Coronary artery (tissue), 2 donors: ENCODE measurements around the gene GAS7.

Source experiments
- DNase-seq: peaks from one replicate; pipeline ENCODE4 v3.0.0-alpha.2; 2017; ENCODE audit warnings: low spot score
- H3K27ac ChIP-seq, 2 donors: fragments of 200-600 bp; sonication (generic); one replicate each; pipeline ENCODE4 v1.5.1; 2016 to 2019
- H3K4me3 ChIP-seq: fragments of 200-600 bp; sonication (generic); 2 replicates; pipeline ENCODE4 v1.5.1; 2016; ENCODE audit warnings: mild to moderate bottlenecking, moderate library complexity
- TF ChIP-seq, protein P1 (sequence below): fragments of 200-600 bp; sonication (generic); IDR thresholded peaks from one replicate; pipeline ENCODE4 v1.5.1; 2019; ENCODE audit warnings: antibody characterized with exemption

GAS7 gene

DNA sequence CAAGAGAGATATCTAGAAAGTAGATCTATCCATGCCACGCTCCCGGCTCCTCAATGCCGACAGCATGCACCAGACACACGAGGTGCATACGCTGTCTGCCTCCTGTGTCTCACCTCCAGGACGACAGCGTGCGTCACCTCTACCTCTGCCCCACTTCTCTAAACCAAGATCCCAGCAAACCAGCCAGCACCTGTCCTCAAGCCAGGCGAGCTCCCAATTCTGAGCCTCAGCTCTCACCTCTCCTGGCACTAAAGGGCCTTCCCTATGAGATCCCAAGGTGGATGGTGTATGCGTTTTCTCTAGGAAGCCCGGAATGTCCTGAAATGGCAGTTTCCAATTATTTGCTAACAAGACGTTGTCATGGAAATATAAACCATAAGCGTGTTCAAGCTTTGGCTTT lies 257.1 kb downstream of the GAS7 start:
- no peak overlapping the region for H3K4me3 ChIP-seq
- TF ChIP-seq, protein P1, sequence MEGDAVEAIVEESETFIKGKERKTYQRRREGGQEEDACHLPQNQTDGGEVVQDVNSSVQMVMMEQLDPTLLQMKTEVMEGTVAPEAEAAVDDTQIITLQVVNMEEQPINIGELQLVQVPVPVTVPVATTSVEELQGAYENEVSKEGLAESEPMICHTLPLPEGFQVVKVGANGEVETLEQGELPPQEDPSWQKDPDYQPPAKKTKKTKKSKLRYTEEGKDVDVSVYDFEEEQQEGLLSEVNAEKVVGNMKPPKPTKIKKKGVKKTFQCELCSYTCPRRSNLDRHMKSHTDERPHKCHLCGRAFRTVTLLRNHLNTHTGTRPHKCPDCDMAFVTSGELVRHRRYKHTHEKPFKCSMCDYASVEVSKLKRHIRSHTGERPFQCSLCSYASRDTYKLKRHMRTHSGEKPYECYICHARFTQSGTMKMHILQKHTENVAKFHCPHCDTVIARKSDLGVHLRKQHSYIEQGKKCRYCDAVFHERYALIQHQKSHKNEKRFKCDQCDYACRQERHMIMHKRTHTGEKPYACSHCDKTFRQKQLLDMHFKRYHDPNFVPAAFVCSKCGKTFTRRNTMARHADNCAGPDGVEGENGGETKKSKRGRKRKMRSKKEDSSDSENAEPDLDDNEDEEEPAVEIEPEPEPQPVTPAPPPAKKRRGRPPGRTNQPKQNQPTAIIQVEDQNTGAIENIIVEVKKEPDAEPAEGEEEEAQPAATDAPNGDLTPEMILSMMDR, result no peak
- H3K27ac ChIP-seq, result no peak overlapping the region
- DNase-seq, result no peak

DNA sequence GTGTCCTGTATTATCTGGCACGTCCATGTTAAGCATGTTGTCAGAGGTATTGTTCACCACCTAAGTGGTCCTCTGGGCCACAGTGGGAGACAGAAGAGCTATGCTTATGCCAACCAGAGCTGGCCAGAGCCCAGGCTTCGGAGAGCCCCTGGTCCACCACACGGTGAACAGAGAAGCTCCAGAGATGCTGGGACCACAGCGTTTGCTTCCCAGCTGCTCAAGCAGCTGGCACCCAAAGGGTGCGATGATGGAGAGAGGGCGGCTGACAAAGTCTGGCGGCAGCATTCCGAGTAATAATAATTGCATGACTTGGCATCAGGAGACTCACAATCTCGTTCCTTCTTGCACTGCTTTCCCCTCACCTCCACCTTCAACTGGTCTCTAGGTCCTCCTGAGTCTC lies 257.6 kb downstream of the GAS7 start:
- TF ChIP-seq, protein P1, result no peak
- Histone ChIP-seq H3K4me3 (no peak overlapping the region), H3K27ac (no peak overlapping the region)
- no peak for DNase-seq

DNA sequence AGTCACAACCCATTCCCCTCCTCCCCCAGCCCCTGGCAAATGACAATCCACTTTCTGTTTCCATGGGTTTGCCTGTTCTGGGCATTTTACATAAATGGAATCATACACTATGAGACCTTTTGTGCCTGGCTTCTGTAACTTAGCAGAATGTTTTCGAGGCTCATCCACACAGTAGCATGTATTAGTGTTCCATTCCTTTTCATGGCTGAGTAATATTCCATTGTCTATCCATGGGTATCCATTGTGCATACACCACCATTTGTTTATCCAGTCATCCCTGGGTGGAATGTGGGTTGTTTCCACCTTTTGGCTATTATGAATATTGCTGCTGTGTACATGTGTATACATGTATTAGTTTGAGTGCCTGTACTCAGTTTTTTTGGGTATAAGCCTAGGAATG lies 259.6 kb downstream of the GAS7 start:
- Histone ChIP-seq H3K27ac (no peak overlapping the region), H3K4me3 (no peak overlapping the region)
- DNase-seq, result no peak
- TF ChIP-seq, protein P1, result no peak

DNA sequence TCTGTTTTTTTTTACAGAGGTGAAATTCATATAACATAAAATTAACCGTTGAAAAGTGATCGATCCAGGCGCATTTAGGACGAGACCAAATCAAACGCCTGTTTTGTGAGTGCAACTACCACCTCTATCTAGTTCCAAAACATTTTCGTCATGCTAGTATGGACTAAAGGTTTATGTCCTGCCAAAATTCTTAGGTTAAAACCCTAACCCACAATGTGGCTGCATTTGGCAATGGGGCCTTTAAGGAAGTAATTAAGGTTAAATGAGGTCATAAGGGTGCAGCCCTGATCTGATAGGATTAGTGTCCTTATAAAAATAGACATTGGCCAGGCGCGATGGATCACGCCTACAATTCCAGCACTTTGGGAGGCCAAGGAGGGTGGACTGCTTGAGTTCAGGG lies 260.5 kb downstream of the GAS7 start:
- Histone ChIP-seq H3K27ac (no peak overlapping the region), H3K4me3 (no peak overlapping the region)
- DNase-seq, result no peak
- TF ChIP-seq, protein P1, result no peak

DNA sequence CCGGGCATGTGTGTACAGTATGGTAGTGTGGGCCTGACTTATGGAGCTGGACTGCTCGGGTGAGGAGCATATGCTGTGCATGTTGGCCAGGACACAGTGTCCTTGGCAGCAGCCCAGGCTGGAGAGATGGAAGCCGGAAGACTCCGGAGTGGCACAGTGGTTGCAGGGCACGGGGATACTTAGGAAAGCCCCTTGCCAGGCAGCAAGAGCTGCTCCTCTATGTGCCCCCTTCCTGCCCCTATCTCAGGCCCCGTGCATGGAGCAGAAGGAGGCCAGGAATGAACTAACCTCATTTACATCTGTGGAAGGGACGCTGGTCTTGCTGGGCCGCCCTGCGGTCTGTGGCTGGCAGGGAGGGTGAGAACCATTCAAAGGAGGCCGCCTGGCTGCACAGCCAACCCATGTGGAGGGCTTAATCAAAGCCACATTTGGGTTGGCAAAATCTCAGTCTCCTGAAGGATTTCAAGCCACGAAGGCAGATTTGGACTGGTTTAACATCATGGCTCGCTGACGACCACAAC lies 261.1 kb downstream of the GAS7 start:
- no peak overlapping the region for H3K27ac ChIP-seq
- no peak for DNase-seq
- TF ChIP-seq, protein P1, result no peak
- no peak overlapping the region for H3K4me3 ChIP-seq

DNA sequence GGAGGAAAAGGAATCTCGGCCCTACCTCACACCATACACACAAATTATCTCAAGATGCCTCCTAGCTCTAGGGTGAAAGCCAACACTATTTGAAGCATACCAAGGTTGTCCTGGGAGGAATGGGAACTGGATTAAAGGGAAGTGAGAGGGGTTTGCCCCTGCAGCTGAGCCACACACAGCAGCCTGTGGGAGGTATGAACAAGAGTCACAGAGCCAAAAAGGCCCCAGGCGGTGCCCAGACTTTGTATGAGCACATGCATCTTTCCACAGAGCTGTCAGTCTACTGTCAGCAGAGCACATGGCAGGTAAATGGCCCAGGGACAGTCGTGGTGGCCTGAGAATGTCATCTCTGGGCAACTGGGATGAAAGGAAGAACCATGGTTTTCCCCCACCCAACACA lies 262.3 kb downstream of the GAS7 start:
- no peak for DNase-seq
- TF ChIP-seq, protein P1, result no peak
- no peak overlapping the region for H3K4me3 ChIP-seq
- peak overlapping the region in 1 of 2 donors; percentile 32 for H3K27ac ChIP-seq

DNA sequence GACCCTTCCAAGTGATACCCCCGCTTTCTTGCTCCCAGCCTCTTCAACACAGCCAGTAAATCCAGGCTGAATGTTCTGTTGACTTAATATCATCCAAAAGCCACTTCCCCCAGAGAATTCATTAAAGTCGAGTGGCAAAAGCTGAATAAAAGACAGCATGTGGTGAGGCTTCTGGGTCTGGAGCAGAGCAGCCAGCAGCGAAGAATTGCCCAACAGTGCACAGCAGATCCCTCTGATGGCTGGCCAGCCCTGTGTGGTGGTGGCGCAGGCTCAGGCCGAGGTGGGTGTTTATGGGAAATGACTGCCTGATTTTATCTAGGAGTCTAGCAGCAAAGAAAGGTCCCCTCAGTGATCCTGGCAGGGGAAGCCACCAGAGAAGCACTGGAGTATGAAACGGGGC lies 263.0 kb downstream of the GAS7 start:
- DNase-seq, result no peak
- TF ChIP-seq, protein P1, result no peak
- Histone ChIP-seq H3K4me3 (no peak overlapping the region), H3K27ac (peak overlapping the region in 1 of 2 donors; percentile 32)
